Ascending aorta (tissue), 2 donors: ENCODE data around the gene MKNK1. TPM values are rescaled to one million over a fixed set of nuclear protein-coding genes. Genes with fewer than 3 reads are reported as not detected.

Experiments
- DNase-seq, 2 donors: peaks; one replicate each; pipeline ENCODE4 v3.0.0-alpha.2; 2019; ENCODE audit warnings: low spot score in 2 of 2
- H3K27ac ChIP-seq, 2 donors: fragments of 200-600 bp; sonication (generic); one replicate each; pipeline ENCODE4 v1.5.1; 2016 to 2017; ENCODE audit warnings: mild to moderate bottlenecking in 1 of 2
- H3K27me3 ChIP-seq: fragments of 200-600 bp; sonication (generic); one replicate; pipeline ENCODE4 v1.5.1; 2017
- H3K36me3 ChIP-seq, 2 donors: fragments of 200-600 bp; sonication (generic); one replicate each; pipeline ENCODE4 v1.5.1; 2016
- H3K4me1 ChIP-seq, 2 donors: fragments of 200-600 bp; sonication (generic); one replicate each; pipeline ENCODE4 v1.5.1; 2016 to 2017; ENCODE audit warnings: mild to moderate bottlenecking in 1 of 2
- H3K4me3 ChIP-seq, 2 donors: fragments of 200-600 bp; sonication (generic); one replicate each; pipeline ENCODE4 v1.5.1; 2016 to 2017; ENCODE audit warnings: mild to moderate bottlenecking in 1 of 2
- H3K9me3 ChIP-seq, 2 donors: fragments of 200-600 bp; sonication (generic); one replicate each; pipeline ENCODE4 v1.5.1; 2016
- CTCF ChIP-seq, 3 experiments: fragments of 200-600 bp in 2 of 3; fragments of 450-650 bp in 1 of 3; sonication (generic) in 2 of 3; IDR thresholded peaks; one replicate each; pipeline ENCODE4 v1.5.1; 2016 to 2019; ENCODE audit warnings: antibody characterized with exemption in 3 of 3, mild to moderate bottlenecking in 1 of 3, moderate library complexity in 1 of 3
- intact Hi-C: fragments of 100-400 bp; cut with DNase I; formaldehyde crosslinking; loops from one replicate; pipeline ENCODE4 v1.15.1; 2023
- total RNA-seq: library from RNA; depleted of rRNA; stranded (reverse); fragments of >200 nt; gene quantifications from one replicate; pipeline ENCODE4 v1.1.0, GENCODE V29; 2016

Gene MKNK1
- total RNA-seq, 1 donor from 2014 or later: 47.8 TPM

DNA sequence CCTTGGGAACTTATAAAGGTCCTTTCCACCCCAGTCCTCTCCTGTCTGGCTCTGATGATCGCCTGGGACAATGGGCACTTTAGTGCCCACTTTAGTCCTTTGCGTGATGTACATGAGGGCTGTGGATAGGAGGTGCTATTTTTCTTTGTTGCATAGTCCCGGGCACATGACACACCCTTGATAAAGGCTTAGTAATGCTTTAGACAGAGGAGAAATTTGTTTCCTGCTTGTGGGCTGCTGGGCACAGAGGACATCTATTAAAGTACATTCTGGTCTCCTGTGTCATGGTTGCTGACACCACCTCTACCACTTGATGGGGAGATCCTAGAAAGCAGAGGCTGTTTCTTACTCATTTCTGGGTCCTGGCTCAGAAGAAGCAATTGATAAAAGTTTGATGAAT lies 47.2 kb downstream of the MKNK1 start:
- peaks cover 29 to 42% of the 10 kb centered on the region in 2 donors for H3K36me3 ChIP-seq
- no peak overlapping the region for H3K27ac ChIP-seq
- H3K4me1 ChIP-seq: no peaks in the 10 kb centered on the region
- DNase-seq: no peak
- no peaks in the 10 kb centered on the region for H3K9me3 ChIP-seq
- no peaks in the 10 kb centered on the region for H3K27me3 ChIP-seq
- TF ChIP-seq CTCF (IDR thresholded peaks at IDR 0.05): no peak
- H3K4me3 ChIP-seq: no peak overlapping the region
- intact Hi-C loops: no loop called here

GRCh38 chr1:46555826-46556619 lies 48.0 kb downstream of the MKNK1 start:
- H3K4me1 ChIP-seq: no peaks in the 10 kb centered on the region
- DNase-seq: no peak
- no peak overlapping the region for H3K4me3 ChIP-seq
- no peak for TF ChIP-seq CTCF (IDR thresholded peaks at IDR 0.05)
- no peak overlapping the region for H3K27ac ChIP-seq
- intact Hi-C loops: no loop called here
- H3K36me3 ChIP-seq: peaks cover 21 to 34% of the 10 kb centered on the region in 2 donors
- H3K27me3 ChIP-seq: no peaks in the 10 kb centered on the region
- H3K9me3 ChIP-seq: no peaks in the 10 kb centered on the region

- Histone ChIP-seq H3K36me3 (peaks cover 10 to 23% of the 10 kb centered on the region in 2 donors), H3K4me1 (no peaks in the 10 kb centered on the region), H3K9me3 (no peaks in the 10 kb centered on the region), H3K27ac (no peak overlapping the region), H3K4me3 (no peak overlapping the region), H3K27me3 (no peaks in the 10 kb centered on the region)
- DNase-seq: no peak
- TF ChIP-seq CTCF (IDR thresholded peaks at IDR 0.05): no peak
- intact Hi-C loops: no loop called here
Observed at GRCh38 chr1:46554597-46555381, 49.3 kb downstream of the MKNK1 start.

- Histone ChIP-seq H3K36me3 (peaks cover 5 to 18% of the 10 kb centered on the region in 2 donors), H3K27ac (no peak overlapping the region), H3K4me3 (no peak overlapping the region), H3K27me3 (no peaks in the 10 kb centered on the region), H3K4me1 (no peaks in the 10 kb centered on the region), H3K9me3 (no peaks in the 10 kb centered on the region)
- no peak for DNase-seq
- no peak for TF ChIP-seq CTCF (IDR thresholded peaks at IDR 0.05)
- intact Hi-C loops: no loop called here
Observed at GRCh38 chr1:46554236-46554596, 49.9 kb downstream of the MKNK1 start.

- H3K4me3 ChIP-seq: no peak overlapping the region
- no peak for DNase-seq
- TF ChIP-seq CTCF (IDR thresholded peaks at IDR 0.05): no peak
- no peak overlapping the region for H3K27ac ChIP-seq
- H3K36me3 ChIP-seq: peaks cover 4 to 12% of the 10 kb centered on the region in 2 donors
- H3K9me3 ChIP-seq: no peaks in the 10 kb centered on the region
- H3K4me1 ChIP-seq: no peaks in the 10 kb centered on the region
- intact Hi-C loops: no loop called here
- no peaks in the 10 kb centered on the region for H3K27me3 ChIP-seq
Observed at GRCh38 chr1:46553506-46553905, 50.6 kb downstream of the MKNK1 start.
